Omental fat pad (tissue), 4 donors: ENCODE data around the gene GBGT1. TPM values are rescaled to one million over a fixed set of nuclear protein-coding genes. Genes with fewer than 3 reads are reported as not detected.

Source experiments
- ATAC-seq: fragments of 150-250 bp; one replicate; pipeline ENCODE4 v1.9.1; 2016; ENCODE audit warnings: mild to moderate bottlenecking, moderate library complexity; ENCODE audit not compliant: low FRiP score
- DNase-seq: peaks from one replicate; pipeline ENCODE4 v3.0.0-alpha.2; 2019; ENCODE audit warnings: low spot score
- CTCF ChIP-seq, 3 donors: fragments of 450-650 bp; IDR thresholded peaks; one replicate each; pipeline ENCODE4 v1.5.1; 2016 to 2017; ENCODE audit warnings: antibody characterized with exemption in 3 of 3, mild to moderate bottlenecking in 3 of 3, moderate library complexity in 2 of 3
- total RNA-seq, 4 donors: library from RNA; depleted of rRNA; stranded (reverse); fragments of >200 nt; gene quantifications; one replicate each; pipeline ENCODE4 v1.1.0, GENCODE V29; 2016

The GBGT1 gene
- total RNA-seq, 4 donors from 2014 or later = 23.4 to 29.1 (median 26.9) TPM

- DNase-seq = no peak
- no peak for TF ChIP-seq CTCF (IDR thresholded peaks at IDR 0.05)
- no peak for ATAC-seq
Observed at GRCh38 chr9:133124123-133124906, 39.4 kb downstream of the GBGT1 start.

GRCh38 chr9:133122935-133123611, 40.6 kb downstream of the GBGT1 start:
- peak; percentile 77 for DNase-seq
- ATAC-seq = peak; percentile 27
- no peak for TF ChIP-seq CTCF (IDR thresholded peaks at IDR 0.05)

DNA sequence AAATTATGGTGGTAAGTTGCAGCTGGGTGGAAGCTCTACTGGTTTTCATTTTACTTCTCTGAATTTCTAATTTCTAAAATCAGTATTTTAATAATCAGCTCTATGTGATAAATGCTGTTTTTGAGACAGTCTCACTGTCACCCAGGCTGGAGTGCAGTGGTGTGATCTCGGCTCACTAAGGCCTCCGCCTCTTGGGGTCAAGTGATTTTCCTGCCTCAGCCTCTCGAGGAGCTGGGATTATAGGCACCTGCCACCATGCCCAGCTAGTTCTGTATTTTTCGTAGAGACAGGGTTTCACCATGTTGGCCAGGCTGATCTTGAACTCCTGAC, 41.1 kb downstream of the GBGT1 start:
- no peak for ATAC-seq
- no peak for TF ChIP-seq CTCF (IDR thresholded peaks at IDR 0.05)
- DNase-seq = no peak

DNA sequence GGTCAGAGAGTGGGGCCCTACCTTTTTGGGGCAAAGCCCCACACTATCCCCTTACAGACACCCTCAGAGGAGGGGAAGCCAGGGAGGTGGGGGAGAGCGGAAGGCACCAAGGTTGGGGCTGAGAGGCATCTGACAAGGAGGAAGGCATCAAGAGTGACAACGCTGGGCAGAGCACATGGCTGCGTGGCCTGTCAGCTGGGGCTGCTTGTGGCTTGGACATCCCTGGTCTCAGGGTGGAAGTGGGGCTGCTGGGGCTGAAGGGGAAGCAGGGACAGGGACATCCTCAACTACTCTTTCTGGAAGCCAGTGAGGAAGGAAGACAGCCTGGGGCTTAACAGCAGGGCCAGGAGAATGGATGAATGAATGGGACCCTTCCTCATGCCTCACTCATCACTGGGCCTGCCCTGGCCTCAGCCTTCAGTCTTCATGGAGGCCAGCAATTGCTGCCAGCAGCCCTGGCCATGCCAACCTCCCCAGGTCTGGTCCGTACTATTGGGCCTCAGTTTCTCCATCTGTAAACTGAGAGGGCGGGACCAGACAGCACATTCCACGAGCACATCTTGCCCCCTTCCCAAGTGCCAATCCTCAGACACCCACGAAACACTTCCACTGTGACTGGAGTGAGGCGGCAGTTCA, 41.7 kb downstream of the GBGT1 start:
- ATAC-seq (no peak), DNase-seq (no peak)
- TF ChIP-seq CTCF (IDR thresholded peaks at IDR 0.05) = no peak

DNA sequence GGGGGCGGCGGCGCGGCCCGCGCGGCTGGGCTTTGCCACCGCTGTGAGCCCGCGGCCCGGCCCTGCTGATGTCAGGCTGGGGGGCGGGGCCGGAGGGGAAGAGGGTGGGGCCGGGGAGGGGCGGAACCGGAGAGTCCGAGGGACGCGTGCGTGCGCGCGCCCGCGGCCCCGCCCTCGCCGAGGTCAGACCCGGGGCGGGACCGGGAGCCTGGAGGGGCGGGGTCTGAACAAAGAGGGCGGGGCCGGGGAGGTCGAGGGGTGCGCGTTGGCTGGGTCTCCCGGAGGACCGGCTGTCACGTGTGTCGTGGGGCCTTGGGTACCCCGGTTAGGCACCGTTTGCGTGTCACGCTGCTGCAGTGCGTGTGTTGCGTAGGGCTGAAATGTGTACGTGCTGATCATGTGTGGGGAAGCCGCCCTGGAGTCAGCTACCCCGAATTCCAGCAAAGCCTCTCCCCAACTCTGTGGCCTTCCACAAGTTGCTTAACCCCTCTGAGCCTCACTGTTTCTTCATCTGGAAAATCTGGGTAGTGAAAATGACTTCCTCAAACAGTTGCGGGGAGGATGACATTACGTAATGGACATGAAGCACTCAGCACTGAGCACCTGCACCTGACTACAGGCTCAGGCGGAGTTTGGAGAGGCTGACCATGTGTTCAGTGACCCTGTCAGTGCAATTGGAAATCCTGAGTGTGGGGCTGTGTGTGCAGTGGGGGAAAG, 42.4 kb downstream of the GBGT1 start, which contains the start of gene RALGDS:
TSS of gene RALGDS (minus strand) at position 43 of the 717 bp plus-strand sequence. CDS start 86 bp downstream, outside the sequence.
- no peak for TF ChIP-seq CTCF (IDR thresholded peaks at IDR 0.05)
- peak; percentile 76 for DNase-seq

GRCh38 chr9:133120501-133121197, 43.1 kb downstream of the GBGT1 start:
- TF ChIP-seq CTCF (IDR thresholded peaks at IDR 0.05) = no peak
- ATAC-seq = peak; percentile 3
- DNase-seq = no peak

More for the DNA sequence above, 42.4 kb downstream of the GBGT1 start, which contains the start of gene RALGDS:
- peak; percentile 73 for ATAC-seq
